ENCODE data around the gene IGF2R.

GRCh38 chr6:160051390-160051789 lies 82.5 kb downstream of the IGF2R start:
- no peak for TF ChIP-seq KAT7 (CRISPR knock-in tag; IDR thresholded peaks at IDR 0.05; ENCODE audit: borderline replicate concordance)
- TF ChIP-seq USF2 (CRISPR knock-in tag; IDR thresholded peaks at IDR 0.05), result no peak
- TF ChIP-seq PREB (CRISPR knock-in tag; IDR thresholded peaks at IDR 0.05; ENCODE audit: borderline replicate concordance), result no peak
- TF ChIP-seq CTCF (IDR thresholded peaks at IDR 0.05), result no peak
- TF ChIP-seq ZNF232 (CRISPR knock-in tag; IDR thresholded peaks at IDR 0.05), result no peak
- TF ChIP-seq SP1 (CRISPR knock-in tag; conservative IDR thresholded peaks at IDR 0.05), result no peak
- TF ChIP-seq TEAD4 (CRISPR knock-in tag; IDR thresholded peaks at IDR 0.05), result no peak
